Thyroid gland (tissue), 4 donors: ENCODE results near the gene VASN.

Experiments
- POLR2A ChIP-seq, 2 donors: fragments of 450-650 bp; IDR thresholded peaks; one replicate each; pipeline ENCODE4 v1.6.1; 2017; ENCODE audit warnings: antibody characterized with exemption in 2 of 2, mild to moderate bottlenecking in 2 of 2, moderate library complexity in 1 of 2
- TF ChIP-seq, protein P1 (sequence below), 6 experiments: fragments of 200-600 bp in 3 of 6; fragments of 450-650 bp in 3 of 6; sonication (generic) in 3 of 6; IDR thresholded peaks; one replicate each; pipeline ENCODE4 v1.5.1; 2016 to 2019; ENCODE audit warnings: antibody characterized with exemption in 6 of 6, mild to moderate bottlenecking in 2 of 6, inconsistent platforms in 1 of 6, moderate library complexity in 1 of 6

- no peak for TF ChIP-seq POLR2A (IDR thresholded peaks at IDR 0.05)
- TF ChIP-seq, protein P1, sequence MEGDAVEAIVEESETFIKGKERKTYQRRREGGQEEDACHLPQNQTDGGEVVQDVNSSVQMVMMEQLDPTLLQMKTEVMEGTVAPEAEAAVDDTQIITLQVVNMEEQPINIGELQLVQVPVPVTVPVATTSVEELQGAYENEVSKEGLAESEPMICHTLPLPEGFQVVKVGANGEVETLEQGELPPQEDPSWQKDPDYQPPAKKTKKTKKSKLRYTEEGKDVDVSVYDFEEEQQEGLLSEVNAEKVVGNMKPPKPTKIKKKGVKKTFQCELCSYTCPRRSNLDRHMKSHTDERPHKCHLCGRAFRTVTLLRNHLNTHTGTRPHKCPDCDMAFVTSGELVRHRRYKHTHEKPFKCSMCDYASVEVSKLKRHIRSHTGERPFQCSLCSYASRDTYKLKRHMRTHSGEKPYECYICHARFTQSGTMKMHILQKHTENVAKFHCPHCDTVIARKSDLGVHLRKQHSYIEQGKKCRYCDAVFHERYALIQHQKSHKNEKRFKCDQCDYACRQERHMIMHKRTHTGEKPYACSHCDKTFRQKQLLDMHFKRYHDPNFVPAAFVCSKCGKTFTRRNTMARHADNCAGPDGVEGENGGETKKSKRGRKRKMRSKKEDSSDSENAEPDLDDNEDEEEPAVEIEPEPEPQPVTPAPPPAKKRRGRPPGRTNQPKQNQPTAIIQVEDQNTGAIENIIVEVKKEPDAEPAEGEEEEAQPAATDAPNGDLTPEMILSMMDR (IDR thresholded peaks at IDR 0.05) = no peak
Measured at GRCh38 chr16:4399001-4399730, 27.5 kb downstream of the VASN start.
